H1 (cell line): ENCODE measurements around the gene CBR3. TPM values are rescaled to one million over a fixed set of nuclear protein-coding genes. Genes with fewer than 3 reads are reported as not detected.

Source experiments
- CTCF ChIA-PET: fragments of 300-600 bp; sonication (Branson Sonifier 250); formaldehyde crosslinking; loops from one replicate; lab custom pipeline; 2021; ENCODE audit not compliant: partially characterized antibody; lab: Charles Lee
- POLR2A ChIA-PET: fragments of 300-600 bp; sonication (Branson Sonifier 250); formaldehyde crosslinking; loops from one replicate; lab custom pipeline; 2021; ENCODE audit warnings: inconsistent platforms; ENCODE audit not compliant: partially characterized antibody; lab: Charles Lee
- DNase-seq, 2 experiments: peaks; one replicate each; pipeline versions ENCODE4 v3.0.0 to v3.0.0-alpha.2; 2010 to 2022; ENCODE audit warnings: low spot score in 2 of 2, low read depth in 1 of 2, mixed read lengths in 1 of 2
- FAIRE-seq: peaks from 2 replicates; lab custom pipeline; 2011; peaks lifted over from hg19 to GRCh38; lab: Jason Lieb, UNC
- H2AFZ ChIP-seq: 2 replicates; pipeline ENCODE4 v1.8.1; 2012; ENCODE audit warnings: low read length, inconsistent platforms
- H2AK5ac ChIP-seq: 2 replicates; pipeline ENCODE4 v1.6.1; 2013; ENCODE audit warnings: low read depth, low read length
- H2BK120ac ChIP-seq: replicated peaks from 2 replicates; pipeline ENCODE3; 2013; ENCODE audit warnings: low read depth, low read length, inconsistent platforms
- H2BK12ac ChIP-seq: 2 replicates; pipeline ENCODE4 v1.6.1; 2013; ENCODE audit warnings: low read depth, low read length
- H2BK15ac ChIP-seq: 2 replicates; pipeline ENCODE4 v1.6.1; 2013; ENCODE audit warnings: low read length
- H2BK20ac ChIP-seq: 2 replicates; pipeline ENCODE4 v1.6.1; 2013; ENCODE audit warnings: low read length
- H2BK5ac ChIP-seq: 2 replicates; pipeline ENCODE4 v1.6.1; 2013; ENCODE audit warnings: low read depth, low read length
- H3K14ac ChIP-seq: 2 replicates; pipeline ENCODE4 v1.6.1; 2013; ENCODE audit warnings: inconsistent platforms; ENCODE audit not compliant: insufficient read length
- H3K18ac ChIP-seq: 2 replicates; pipeline ENCODE4 v1.6.1; 2013; ENCODE audit warnings: low read length; ENCODE audit errors: extremely low read depth
- H3K23ac ChIP-seq: 2 replicates; pipeline ENCODE4 v1.6.1; 2013; ENCODE audit warnings: inconsistent platforms; ENCODE audit not compliant: insufficient read length
- H3K23me2 ChIP-seq: 2 replicates; pipeline ENCODE4 v1.6.1; 2013; ENCODE audit warnings: low read depth, low read length
- H3K27ac ChIP-seq: 2 replicates; pipeline ENCODE4 v1.6.1; 2011; ENCODE audit warnings: low read depth, low read length, inconsistent platforms
- H3K27me3 ChIP-seq, 4 experiments: replicated peaks in 1 of 4; 1 replicate in 1 of 4; 2 replicates in 3 of 4; pipeline versions ENCODE4 v1.6.1 to v1.8.1; 2011 to 2013; ENCODE audit warnings: low read length in 3 of 4, mild to moderate bottlenecking in 3 of 4, inconsistent platforms in 2 of 4, mixed read lengths in 2 of 4, moderate library complexity in 1 of 4; ENCODE audit not compliant: control insufficient read depth in 3 of 4, insufficient read depth in 3 of 4; ENCODE audit errors: extremely low read depth in 1 of 4
- H3K36me3 ChIP-seq, 4 experiments: 2 replicates each; pipeline versions ENCODE4 v1.6.1 to v1.8.1; 2011 to 2013; ENCODE audit warnings: mild to moderate bottlenecking in 4 of 4, low read length in 3 of 4, moderate library complexity in 2 of 4, control low read depth in 1 of 4, inconsistent platforms in 1 of 4; ENCODE audit not compliant: insufficient read depth in 4 of 4, control insufficient read depth in 2 of 4
- H3K4ac ChIP-seq: replicated peaks from 2 replicates; pipeline ENCODE3; 2013; ENCODE audit warnings: low read length, low read depth, mixed read lengths, inconsistent platforms; ENCODE audit not compliant: insufficient read length
- H3K4me1 ChIP-seq, 4 experiments: replicated peaks in 1 of 4; 1 replicate in 1 of 4; 2 replicates in 3 of 4; pipeline versions ENCODE4 v1.6.1 to v1.8.1; 2011 to 2013; ENCODE audit warnings: low read length in 3 of 4, inconsistent platforms in 2 of 4, mixed read lengths in 1 of 4; ENCODE audit not compliant: insufficient read depth in 4 of 4, control insufficient read depth in 3 of 4
- H3K4me2 ChIP-seq, 2 experiments: 2 replicates each; pipeline versions ENCODE4 v1.6.1 to v1.8.1; 2011 to 2013; ENCODE audit warnings: low read depth in 2 of 2, low read length in 2 of 2, control low read depth in 1 of 2, inconsistent platforms in 1 of 2, mild to moderate bottlenecking in 1 of 2; ENCODE audit not compliant: insufficient read depth in 1 of 2
- H3K4me3 ChIP-seq, 4 experiments: fragments of 200-600, 300-600 bp in 1 of 4; sonication (generic), shearing (Covaris generic), sonication (Bioruptor Twin) in 1 of 4; 2 replicates each; pipeline versions ENCODE4 v1.5.1 to v1.8.1; 2011 to 2016; ENCODE audit warnings: low read length in 4 of 4, low read depth in 3 of 4, control low read depth in 2 of 4, inconsistent platforms in 2 of 4, mild to moderate bottlenecking in 2 of 4, mixed read lengths in 1 of 4, moderate library complexity in 1 of 4; ENCODE audit not compliant: insufficient read depth in 2 of 4; ENCODE audit errors: extremely low read depth in 1 of 4
- H3K56ac ChIP-seq: replicated peaks from 2 replicates; pipeline ENCODE3; 2013; ENCODE audit warnings: low read depth, mild to moderate bottlenecking, mixed read lengths, low read length, inconsistent platforms; ENCODE audit not compliant: insufficient read length
- H3K79me1 ChIP-seq: 2 replicates; pipeline ENCODE4 v1.6.1; 2013; ENCODE audit warnings: low read depth, low read length, control low read depth
- H3K79me2 ChIP-seq, 2 experiments: 2 replicates each; pipeline versions ENCODE4 v1.6.1 to v1.8.1; 2012 to 2013; ENCODE audit warnings: low read length in 2 of 2, mild to moderate bottlenecking in 2 of 2, inconsistent platforms in 1 of 2; ENCODE audit not compliant: insufficient read depth in 2 of 2, control insufficient read depth in 1 of 2
- H3K9ac ChIP-seq, 4 experiments: replicated peaks in 1 of 4; 1 replicate in 1 of 4; 2 replicates in 3 of 4; pipeline versions ENCODE4 v1.6.1 to v1.8.1; 2011 to 2013; ENCODE audit warnings: low read depth in 3 of 4, low read length in 3 of 4, control low read depth in 2 of 4, mild to moderate bottlenecking in 2 of 4, moderate library complexity in 2 of 4, inconsistent platforms in 1 of 4; ENCODE audit errors: extremely low read depth in 1 of 4
- H3K9me3 ChIP-seq, 2 experiments: 2 replicates each; pipeline versions ENCODE4 v1.6.1 to v1.8.1; 2012 to 2013; ENCODE audit warnings: mild to moderate bottlenecking in 2 of 2, moderate library complexity in 2 of 2, control low read depth in 1 of 2, inconsistent platforms in 1 of 2, low read depth in 1 of 2, low read length in 1 of 2, mixed read lengths in 1 of 2; ENCODE audit not compliant: insufficient read depth in 2 of 2
- H4K20me1 ChIP-seq, 2 experiments: replicated peaks in 1 of 2; 2 replicates each; pipeline versions ENCODE3 to v1.8.1; 2011 to 2013; ENCODE audit warnings: inconsistent platforms in 2 of 2, low read length in 2 of 2, mild to moderate bottlenecking in 1 of 2; ENCODE audit not compliant: insufficient read depth in 2 of 2, control insufficient read depth in 1 of 2
- H4K5ac ChIP-seq: 2 replicates; pipeline ENCODE4 v1.6.1; 2013; ENCODE audit warnings: low read length, low read depth, mixed read lengths, inconsistent platforms; ENCODE audit not compliant: insufficient read length
- H4K8ac ChIP-seq: 2 replicates; pipeline ENCODE4 v1.8.0; 2013; ENCODE audit warnings: mild to moderate bottlenecking, moderate library complexity, low read length, inconsistent platforms; ENCODE audit not compliant: insufficient read depth; ENCODE audit errors: extremely low read depth
- H4K91ac ChIP-seq: replicated peaks from 2 replicates; pipeline ENCODE3; 2013; ENCODE audit warnings: low read length, mixed read lengths, inconsistent platforms; ENCODE audit not compliant: insufficient read length
- BCL11A ChIP-seq, 2 experiments: IDR thresholded peaks; one replicate each; pipeline ENCODE4 v1.6.1; 2011; ENCODE audit warnings: low read depth in 2 of 2, low read length in 2 of 2, mild to moderate bottlenecking in 2 of 2
- CEBPB ChIP-seq: IDR thresholded peaks from 2 replicates; pipeline ENCODE4 v1.6.1; 2012; ENCODE audit warnings: low read depth, low read length
- CHD2 ChIP-seq: IDR thresholded peaks from 2 replicates; pipeline ENCODE4 v1.6.1; 2012; ENCODE audit warnings: low read length, improper control_type of control experiment
- SRF ChIP-seq: IDR thresholded peaks from 2 replicates; pipeline ENCODE4 v1.6.1; 2011; ENCODE audit warnings: mild to moderate bottlenecking, low read depth, low read length, moderate library complexity
- TAF7 ChIP-seq: optimal IDR thresholded peaks from 2 replicates; pipeline ENCODE3; 2011; ENCODE audit warnings: low read depth, mild to moderate bottlenecking, inconsistent platforms, low read length, moderate library complexity, borderline replicate concordance
- TBP ChIP-seq: IDR thresholded peaks from 2 replicates; pipeline ENCODE4 v1.6.1; 2011; ENCODE audit warnings: low read depth, low read length, improper control_type of control experiment
- ZNF274 ChIP-seq: IDR thresholded peaks from 2 replicates; pipeline ENCODE4 v1.7.0; 2012; ENCODE audit warnings: low read length, borderline replicate concordance; ENCODE audit errors: extremely low read depth
- WGBS, 2 experiments: shearing (Covaris generic) in 1 of 2; methylation state at CpG; one replicate each; pipeline versions ENCODE4 v1.1.6 to v1.1.7; 2013 to 2015; ENCODE audit warnings: low lambda C conversion rate in 2 of 2, mixed read lengths in 2 of 2, inconsistent platforms in 1 of 2, low coverage in 1 of 2, missing lambda C conversion rate in 1 of 2; ENCODE audit not compliant: insufficient replicate concordance in 2 of 2, insufficient coverage in 1 of 2, insufficient read length in 1 of 2; ENCODE audit errors: extremely low coverage in 1 of 2, missing lambda C conversion rate in 1 of 2; 5-methylcytosine and 5-hydroxymethylcytosine counted together
- polyA plus RNA-seq, 7 experiments: library from polyadenylated mRNA; depleted of rRNA in 3 of 7; stranded (reverse) in 5 of 7; unstranded in 2 of 7; fragments of >200 nt in 5 of 7; fragments of 200-250 nt in 2 of 7; gene quantifications; 1 replicate in 5 of 7; 2 replicates in 1 of 7; 4 replicates in 1 of 7; pipeline versions ENCODE4 v1.2.1 to v1.2.3, GENCODE V29; 2011 to 2013; ENCODE audit warnings: missing spikeins in 2 of 7, mixed read lengths in 2 of 7
- total RNA-seq: library from RNA; stranded (reverse); fragmentation: NEBNext Ultra II Directional; extraction: Animal tissue kit (Norgen Biotek cat#: 25700); gene quantifications from 2 replicates; pipeline ENCODE4 v1.2.1, GENCODE V29; 2021
- TF ChIP-seq, protein P1 (sequence below): IDR thresholded peaks from 2 replicates; pipeline ENCODE4 v1.6.1; 2011; ENCODE audit warnings: low read depth, mild to moderate bottlenecking, low read length; ENCODE audit not compliant: insufficient read depth
- TF ChIP-seq, protein P2 (sequence below): IDR thresholded peaks from 2 replicates; pipeline ENCODE4 v1.6.1; 2012; ENCODE audit warnings: inconsistent platforms

CBR3 gene
- total and polyA plus RNA-seq, 2 of the 8 experiments (the other 6 are each of a cell fraction or from before 2014, with no cell fraction given): 1.2 to 4.3 TPM

DNA sequence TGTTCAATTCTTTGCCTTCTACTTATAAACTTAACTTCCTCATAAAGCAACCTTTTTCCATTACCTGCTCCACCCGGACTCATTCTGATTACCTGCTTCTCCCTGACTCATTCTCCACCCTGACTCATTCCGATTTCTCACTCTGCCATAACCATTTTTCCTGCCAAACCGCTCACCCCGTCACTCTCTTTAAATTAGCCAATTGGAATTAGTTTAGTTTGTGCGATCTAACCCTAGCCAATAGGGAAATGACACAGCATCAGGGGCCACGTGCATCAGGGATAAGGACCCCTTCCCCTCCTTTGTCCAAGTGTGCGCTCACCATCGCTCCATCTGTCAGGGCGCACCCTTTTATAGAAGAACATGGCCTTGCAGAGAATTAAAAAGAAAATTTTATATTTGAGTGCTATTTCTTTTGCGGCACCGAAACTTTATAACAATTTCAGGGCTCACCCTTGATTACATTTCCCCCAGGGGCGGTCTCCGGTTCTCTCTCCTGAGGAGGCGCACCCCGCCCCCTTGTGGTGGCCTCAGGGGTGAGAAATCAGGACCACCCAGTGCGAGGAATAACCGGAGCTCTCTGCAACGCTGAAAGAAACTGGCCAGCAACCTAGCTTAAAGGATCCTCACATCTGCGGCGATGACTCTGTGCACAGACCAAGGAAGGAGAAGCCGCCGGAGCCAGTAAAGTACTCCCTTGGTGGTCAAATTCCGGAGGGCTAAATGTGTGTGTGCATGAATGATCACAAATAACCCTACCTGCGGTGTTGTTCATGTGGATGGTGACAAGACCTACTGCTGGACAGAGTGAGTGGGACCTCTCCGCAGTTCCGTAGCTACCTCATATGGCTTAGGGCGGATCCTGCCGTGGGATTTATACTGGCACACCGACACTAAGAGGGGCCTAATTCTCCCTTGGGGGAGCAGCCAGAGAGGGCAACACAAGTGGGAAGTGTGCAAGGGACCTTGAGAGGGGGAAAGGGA, 30.3 kb upstream of the CBR3 start:
- H3K36me3 ChIP-seq: peaks cover 0 to 22% (median 12%) of the 10 kb centered on the region in 4 experiments; a peak in 5 of 8 replicates
- H2BK5ac ChIP-seq: peak overlapping the region; percentile 97
- H3K79me1 ChIP-seq: no peaks in the 10 kb centered on the region
- H2AFZ ChIP-seq: peak overlapping the region; percentile 34; the same call in 1 of the 2 replicates
- H2BK12ac ChIP-seq: peak overlapping the region; percentile 99
- H2BK120ac ChIP-seq: no peak overlapping the region
- peaks cover 0 to 17% (median 6%) of the 10 kb centered on the region in 4 experiments; a peak in 5 of 7 replicates for H3K4me1 ChIP-seq
- H2BK20ac ChIP-seq: peak overlapping the region; percentile 98
- POLR2A ChIA-PET: interaction anchor here (0.6 to 2.6 kb wide), 7 partner anchors 8 to 72 kb away, joined by 3 to 21 read pairs (median 4); partner anchors contain the start of gene SETD4
- H4K20me1 ChIP-seq: no peaks in the 10 kb centered on the region
- peak overlapping the region; percentile 98 for H3K4me2 ChIP-seq
- H3K56ac ChIP-seq: peak overlapping the region; percentile 37
- peak overlapping the region; percentile 42 to 82 (median 66) for H3K4me3 ChIP-seq
- CTCF ChIA-PET: interaction anchor here (0.6 to 3.2 kb wide), 24 partner anchors 10 to 1212 kb away, joined by 3 to 14 read pairs (median 4); partner anchors contain the start of gene SETD4
- H3K23ac ChIP-seq: no peak overlapping the region
- DNase-seq (peak; percentile 51 to 92), FAIRE-seq (peak; percentile 7)
- H3K9me3 ChIP-seq: peaks cover 3 to 9% of the 10 kb centered on the region in 2 experiments; a peak in 1 of 4 replicates
- peaks cover 0 to 31% of the 10 kb centered on the region in 2 experiments; a peak in 2 of 4 replicates for H3K79me2 ChIP-seq
- H2BK15ac ChIP-seq: peak overlapping the region; percentile 97; the same call in 1 of the 2 replicates
- no peak overlapping the region for H3K4ac ChIP-seq
- peak overlapping the region; percentile 61; the same call in 1 of the 2 replicates for H3K27ac ChIP-seq
- WGBS, 2 experiments: 22% methylated on average over 29 of the region's 29 CpGs; no CpG with 5 or more reads in 1 of the 2 experiments
- peak overlapping the region; percentile 76 for H4K91ac ChIP-seq
- no peak overlapping the region for H3K14ac ChIP-seq
- no peak overlapping the region for H4K8ac ChIP-seq
- no peaks in the 10 kb centered on the region for H3K27me3 ChIP-seq
- H3K9ac ChIP-seq: peak overlapping the region; percentile 36 to 82 (median 74)
- peak overlapping the region; percentile 98 for H3K18ac ChIP-seq
- peak overlapping the region; percentile 53 for H2AK5ac ChIP-seq
- H4K5ac ChIP-seq: no peak overlapping the region
- H3K23me2 ChIP-seq: peaks cover 6% of the 10 kb centered on the region
- TF ChIP-seq SRF (no peak), BCL11A (IDR thresholded peaks at IDR 0.05; ENCODE audit: low read depth in 2 of 2, low read length in 2 of 2) (no peak), TBP (peak; percentile 40; the same call in 1 of the 2 replicates), CEBPB (no peak), CHD2 (no peak), ZNF274 (no peak), TAF7 (no peak)
- TF ChIP-seq, protein P1, sequence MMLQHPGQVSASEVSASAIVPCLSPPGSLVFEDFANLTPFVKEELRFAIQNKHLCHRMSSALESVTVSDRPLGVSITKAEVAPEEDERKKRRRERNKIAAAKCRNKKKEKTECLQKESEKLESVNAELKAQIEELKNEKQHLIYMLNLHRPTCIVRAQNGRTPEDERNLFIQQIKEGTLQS: 0 out of 2 replicates have a peak, but pooled peaks have one; percentile 2
- TF ChIP-seq, protein P2, sequence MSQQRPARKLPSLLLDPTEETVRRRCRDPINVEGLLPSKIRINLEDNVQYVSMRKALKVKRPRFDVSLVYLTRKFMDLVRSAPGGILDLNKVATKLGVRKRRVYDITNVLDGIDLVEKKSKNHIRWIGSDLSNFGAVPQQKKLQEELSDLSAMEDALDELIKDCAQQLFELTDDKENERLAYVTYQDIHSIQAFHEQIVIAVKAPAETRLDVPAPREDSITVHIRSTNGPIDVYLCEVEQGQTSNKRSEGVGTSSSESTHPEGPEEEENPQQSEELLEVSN: peak; percentile 32
